Neural cell (in vitro differentiated cells): ENCODE results near the gene MAGI2. TPM values are rescaled to one million over a fixed set of nuclear protein-coding genes. Genes with fewer than 3 reads are reported as not detected.

Experiments
- H2AFZ ChIP-seq: fragments of 200-600, 300-800 bp; sonication (generic), shearing (Covaris generic); 2 replicates; pipeline ENCODE4 v1.6.0; 2014; ENCODE audit warnings: low read depth, mild to moderate bottlenecking, antibody characterized with exemption, low read length, moderate library complexity
- H3F3A ChIP-seq: fragments of 200-600 bp; shearing (Covaris generic); 2 replicates; pipeline ENCODE4 v1.6.1; 2016; ENCODE audit warnings: mild to moderate bottlenecking, moderate library complexity, mixed read lengths, antibody characterized with exemption, low read length; ENCODE audit not compliant: insufficient read depth, poor library complexity, severe bottlenecking
- H3K27ac ChIP-seq: fragments of 200-600, 300-800 bp; sonication (generic), shearing (Covaris generic); 2 replicates; pipeline ENCODE4 v1.5.1; 2014; ENCODE audit warnings: mild to moderate bottlenecking, low read length, moderate library complexity
- H3K27me3 ChIP-seq: fragments of 300-800, 200-600 bp; sonication (generic), shearing (Covaris generic); 2 replicates; pipeline ENCODE4 v1.6.0; 2014; ENCODE audit warnings: mild to moderate bottlenecking, low read depth, low read length, moderate library complexity; ENCODE audit not compliant: insufficient read depth
- H3K36me3 ChIP-seq: fragments of 300-800, 200-600 bp; sonication (generic), shearing (Covaris generic); 2 replicates; pipeline ENCODE4 v1.5.1; 2014; ENCODE audit warnings: mild to moderate bottlenecking, antibody characterized with exemption, low read length, moderate library complexity; ENCODE audit not compliant: insufficient read depth
- H3K4me2 ChIP-seq: fragments of 300-800, 200-600 bp; sonication (generic), shearing (Covaris generic); 2 replicates; pipeline ENCODE4 v1.6.0; 2014; ENCODE audit warnings: mild to moderate bottlenecking, low read length
- H3K4me3 ChIP-seq: fragments of 300-800, 200-600 bp; sonication (generic), shearing (Covaris generic); 2 replicates; pipeline ENCODE4 v1.5.1; 2014; ENCODE audit warnings: mild to moderate bottlenecking, low read length, moderate library complexity
- H3K79me2 ChIP-seq: fragments of 200-600 bp; shearing (Covaris generic); replicated peaks from 2 replicates; pipeline ENCODE4 v1.6.0; 2014; ENCODE audit warnings: mild to moderate bottlenecking, low read length, moderate library complexity; ENCODE audit not compliant: insufficient read depth
- H3K9ac ChIP-seq: fragments of 300-800, 200-600 bp; sonication (generic), shearing (Covaris generic); 2 replicates; pipeline ENCODE4 v1.6.1; 2016; ENCODE audit warnings: mild to moderate bottlenecking, low read length, mixed read lengths
- H3K9me2 ChIP-seq: fragments of 200-600 bp; shearing (Covaris generic); 2 replicates; pipeline ENCODE4 v1.6.1; 2016; ENCODE audit warnings: mild to moderate bottlenecking, low read length, mixed read lengths; ENCODE audit not compliant: insufficient read depth
- H3K9me3 ChIP-seq: fragments of 200-600, 300-800 bp; sonication (generic), shearing (Covaris generic); 2 replicates; pipeline ENCODE4 v1.6.1; 2016; ENCODE audit warnings: mild to moderate bottlenecking, mixed run types, low read length, moderate library complexity, mixed read lengths
- H4K20me1 ChIP-seq: fragments of 200-600 bp; shearing (Covaris generic); 2 replicates; pipeline ENCODE4 v1.6.1; 2016; ENCODE audit warnings: mild to moderate bottlenecking, mixed run types; ENCODE audit not compliant: insufficient read depth
- EP300 ChIP-seq: fragments of 450-650 bp; conservative IDR thresholded peaks from 2 replicates; pipeline ENCODE4 v1.6.1; 2014; ENCODE audit warnings: antibody characterized with exemption, mild to moderate bottlenecking, moderate library complexity; ENCODE audit not compliant: poor library complexity, severe bottlenecking
- EZH2 ChIP-seq: fragments of 200-600, 300-800 bp; shearing (Covaris generic), sonication (generic); IDR thresholded peaks from 2 replicates; pipeline ENCODE4 v1.6.1; 2014; ENCODE audit warnings: antibody characterized with exemption, low read length, borderline replicate concordance, mild to moderate bottlenecking; ENCODE audit not compliant: insufficient read depth, poor library complexity, severe bottlenecking
- MXI1 ChIP-seq: fragments of 450-650 bp; conservative IDR thresholded peaks from 2 replicates; pipeline ENCODE4 v1.6.1; 2014; ENCODE audit warnings: antibody characterized with exemption, mild to moderate bottlenecking; ENCODE audit not compliant: poor library complexity, severe bottlenecking
- POLR2AphosphoS5 ChIP-seq: IDR thresholded peaks from 2 replicates; pipeline ENCODE4 v1.6.1; 2012
- RAD21 ChIP-seq: fragments of 450-650 bp; conservative IDR thresholded peaks from 2 replicates; pipeline ENCODE4 v1.6.1; 2014; ENCODE audit warnings: antibody characterized with exemption, mild to moderate bottlenecking, moderate library complexity
- SMC3 ChIP-seq: fragments of 450-650 bp; conservative IDR thresholded peaks from 2 replicates; pipeline ENCODE4 v1.6.1; 2014; ENCODE audit warnings: antibody characterized with exemption, mild to moderate bottlenecking, moderate library complexity; ENCODE audit not compliant: poor library complexity
- TAF1 ChIP-seq: IDR thresholded peaks from 2 replicates; pipeline ENCODE4 v1.6.1; 2012; ENCODE audit warnings: low read depth
- polyA plus RNA-seq: library from polyadenylated mRNA; depleted of rRNA; stranded (reverse); fragments of >200 nt; gene quantifications from 2 replicates; pipeline ENCODE4 v1.2.3, GENCODE V29; 2014
- TF ChIP-seq, protein P1 (sequence below): fragments of 450-650 bp; IDR thresholded peaks from 2 replicates; pipeline ENCODE4 v1.5.1; 2014; ENCODE audit warnings: antibody characterized with exemption, mild to moderate bottlenecking, moderate library complexity; ENCODE audit not compliant: poor library complexity, severe bottlenecking
- TF ChIP-seq, protein P2 (sequence below): IDR thresholded peaks from 2 replicates; pipeline ENCODE4 v1.6.1; 2012; ENCODE audit warnings: borderline replicate concordance

The MAGI2 gene
- polyA plus RNA-seq, 1 donor from 2014 or later: 19.3 TPM

- Histone ChIP-seq H3K27me3 (no peaks in the 10 kb centered on the region), H3F3A (no peaks in the 10 kb centered on the region), H2AFZ (no peak overlapping the region), H4K20me1 (no peaks in the 10 kb centered on the region), H3K9me2 (no peaks in the 10 kb centered on the region), H3K9me3 (no peaks in the 10 kb centered on the region), H3K27ac (no peak overlapping the region), H3K79me2 (peaks cover 86% of the 10 kb centered on the region), H3K4me2 (no peak overlapping the region), H3K4me3 (no peak overlapping the region), H3K36me3 (no peaks in the 10 kb centered on the region), H3K9ac (no peak overlapping the region)
- TF ChIP-seq RAD21: no peak
These were observed 687.3 kb downstream of the MAGI2 start for GRCh38 chr7:78765943-78766729.

GRCh38 chr7:78764571-78764970 lies 688.9 kb downstream of the MAGI2 start:
- Histone ChIP-seq H3F3A (no peaks in the 10 kb centered on the region), H3K27me3 (no peaks in the 10 kb centered on the region), H3K9ac (no peak overlapping the region), H4K20me1 (no peaks in the 10 kb centered on the region), H3K79me2 (peaks cover 91% of the 10 kb centered on the region), H3K9me2 (no peaks in the 10 kb centered on the region), H3K9me3 (no peaks in the 10 kb centered on the region), H3K27ac (no peak overlapping the region), H3K36me3 (no peaks in the 10 kb centered on the region), H3K4me3 (no peak overlapping the region), H3K4me2 (no peak overlapping the region), H2AFZ (no peak overlapping the region)
- TF ChIP-seq, protein P1, sequence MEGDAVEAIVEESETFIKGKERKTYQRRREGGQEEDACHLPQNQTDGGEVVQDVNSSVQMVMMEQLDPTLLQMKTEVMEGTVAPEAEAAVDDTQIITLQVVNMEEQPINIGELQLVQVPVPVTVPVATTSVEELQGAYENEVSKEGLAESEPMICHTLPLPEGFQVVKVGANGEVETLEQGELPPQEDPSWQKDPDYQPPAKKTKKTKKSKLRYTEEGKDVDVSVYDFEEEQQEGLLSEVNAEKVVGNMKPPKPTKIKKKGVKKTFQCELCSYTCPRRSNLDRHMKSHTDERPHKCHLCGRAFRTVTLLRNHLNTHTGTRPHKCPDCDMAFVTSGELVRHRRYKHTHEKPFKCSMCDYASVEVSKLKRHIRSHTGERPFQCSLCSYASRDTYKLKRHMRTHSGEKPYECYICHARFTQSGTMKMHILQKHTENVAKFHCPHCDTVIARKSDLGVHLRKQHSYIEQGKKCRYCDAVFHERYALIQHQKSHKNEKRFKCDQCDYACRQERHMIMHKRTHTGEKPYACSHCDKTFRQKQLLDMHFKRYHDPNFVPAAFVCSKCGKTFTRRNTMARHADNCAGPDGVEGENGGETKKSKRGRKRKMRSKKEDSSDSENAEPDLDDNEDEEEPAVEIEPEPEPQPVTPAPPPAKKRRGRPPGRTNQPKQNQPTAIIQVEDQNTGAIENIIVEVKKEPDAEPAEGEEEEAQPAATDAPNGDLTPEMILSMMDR: no peak
- TF ChIP-seq, protein P2, sequence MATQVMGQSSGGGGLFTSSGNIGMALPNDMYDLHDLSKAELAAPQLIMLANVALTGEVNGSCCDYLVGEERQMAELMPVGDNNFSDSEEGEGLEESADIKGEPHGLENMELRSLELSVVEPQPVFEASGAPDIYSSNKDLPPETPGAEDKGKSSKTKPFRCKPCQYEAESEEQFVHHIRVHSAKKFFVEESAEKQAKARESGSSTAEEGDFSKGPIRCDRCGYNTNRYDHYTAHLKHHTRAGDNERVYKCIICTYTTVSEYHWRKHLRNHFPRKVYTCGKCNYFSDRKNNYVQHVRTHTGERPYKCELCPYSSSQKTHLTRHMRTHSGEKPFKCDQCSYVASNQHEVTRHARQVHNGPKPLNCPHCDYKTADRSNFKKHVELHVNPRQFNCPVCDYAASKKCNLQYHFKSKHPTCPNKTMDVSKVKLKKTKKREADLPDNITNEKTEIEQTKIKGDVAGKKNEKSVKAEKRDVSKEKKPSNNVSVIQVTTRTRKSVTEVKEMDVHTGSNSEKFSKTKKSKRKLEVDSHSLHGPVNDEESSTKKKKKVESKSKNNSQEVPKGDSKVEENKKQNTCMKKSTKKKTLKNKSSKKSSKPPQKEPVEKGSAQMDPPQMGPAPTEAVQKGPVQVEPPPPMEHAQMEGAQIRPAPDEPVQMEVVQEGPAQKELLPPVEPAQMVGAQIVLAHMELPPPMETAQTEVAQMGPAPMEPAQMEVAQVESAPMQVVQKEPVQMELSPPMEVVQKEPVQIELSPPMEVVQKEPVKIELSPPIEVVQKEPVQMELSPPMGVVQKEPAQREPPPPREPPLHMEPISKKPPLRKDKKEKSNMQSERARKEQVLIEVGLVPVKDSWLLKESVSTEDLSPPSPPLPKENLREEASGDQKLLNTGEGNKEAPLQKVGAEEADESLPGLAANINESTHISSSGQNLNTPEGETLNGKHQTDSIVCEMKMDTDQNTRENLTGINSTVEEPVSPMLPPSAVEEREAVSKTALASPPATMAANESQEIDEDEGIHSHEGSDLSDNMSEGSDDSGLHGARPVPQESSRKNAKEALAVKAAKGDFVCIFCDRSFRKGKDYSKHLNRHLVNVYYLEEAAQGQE: no peak

DNA sequence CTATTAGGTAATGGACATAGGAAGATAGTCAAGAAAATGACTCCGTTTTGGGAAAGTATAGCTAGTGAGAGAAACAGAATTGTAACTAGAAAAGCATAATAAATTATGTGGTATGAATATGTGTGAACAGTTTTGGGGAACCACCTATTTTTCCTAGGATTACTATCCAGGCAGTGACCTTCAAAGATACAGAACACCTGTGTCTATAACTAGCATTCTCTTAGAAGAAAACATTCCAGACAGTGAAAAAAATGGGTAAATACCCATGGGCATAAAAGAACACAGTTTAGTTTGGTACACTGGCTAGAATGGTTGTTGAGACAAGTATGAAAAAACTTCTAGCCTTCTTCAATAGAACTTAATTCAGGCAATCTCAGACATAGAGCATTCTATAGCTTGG lies 690.8 kb downstream of the MAGI2 start:
- H3K79me2 ChIP-seq: peaks cover 91% of the 10 kb centered on the region

More for the DNA sequence above, 690.8 kb downstream of the MAGI2 start:
- Histone ChIP-seq H3K36me3 (no peaks in the 10 kb centered on the region), H3F3A (no peaks in the 10 kb centered on the region), H3K9ac (no peak overlapping the region), H2AFZ (no peak overlapping the region), H3K9me3 (no peaks in the 10 kb centered on the region), H3K4me2 (no peak overlapping the region), H4K20me1 (no peaks in the 10 kb centered on the region), H3K9me2 (no peaks in the 10 kb centered on the region), H3K27me3 (no peaks in the 10 kb centered on the region), H3K27ac (no peak overlapping the region), H3K4me3 (no peak overlapping the region)
- no peak for TF ChIP-seq EP300
- TF ChIP-seq, protein P1: no peak
- TF ChIP-seq SMC3: no peak
- TF ChIP-seq RAD21: no peak
- no peak for TF ChIP-seq POLR2AphosphoS5
- TF ChIP-seq MXI1: no peak
- no peak for TF ChIP-seq TAF1
- TF ChIP-seq, protein P2: no peak
- TF ChIP-seq EZH2: no peak
